Esophagus muscularis mucosa (tissue), 4 donors: ENCODE measurements around the gene SREBF2. TPM values are rescaled to one million over a fixed set of nuclear protein-coding genes. Genes with fewer than 3 reads are reported as not detected.

ENCODE experiments used
- DNase-seq: peaks from one replicate; pipeline ENCODE4 v3.0.0-alpha.2; 2017; ENCODE audit errors: extremely low spot score
- H3K27ac ChIP-seq, 4 donors: fragments of 200-600 bp; sonication (generic); replicated peaks in 1 of 4; 1 replicate in 3 of 4; 2 replicates in 1 of 4; pipeline ENCODE4 v1.5.1; 2016 to 2019; ENCODE audit warnings: mild to moderate bottlenecking in 1 of 4
- H3K27me3 ChIP-seq, 4 donors: fragments of 200-600 bp; sonication (generic); one replicate each; pipeline versions ENCODE4 v1.5.1 to v1.6.0; 2016 to 2019
- H3K36me3 ChIP-seq, 4 donors: fragments of 200-600 bp; sonication (generic); one replicate each; pipeline ENCODE4 v1.5.1; 2016 to 2019
- H3K4me1 ChIP-seq, 4 donors: fragments of 200-600 bp; sonication (generic); one replicate each; pipeline ENCODE4 v1.5.1; 2016 to 2019
- H3K4me3 ChIP-seq, 4 donors: fragments of 200-600 bp; sonication (generic); 1 replicate in 2 of 4; 2 replicates in 2 of 4; pipeline ENCODE4 v1.5.1; 2016 to 2019; ENCODE audit warnings: mild to moderate bottlenecking in 4 of 4, moderate library complexity in 1 of 4
- H3K9me3 ChIP-seq, 4 donors: fragments of 200-600 bp; sonication (generic); 1 replicate in 3 of 4; 2 replicates in 1 of 4; pipeline ENCODE4 v1.5.1; 2016 to 2019
- CTCF ChIP-seq, 3 experiments: fragments of 200-600 bp in 2 of 3; fragments of 450-650 bp in 1 of 3; sonication (generic) in 2 of 3; IDR thresholded peaks; one replicate each; pipeline ENCODE4 v1.5.1; 2017 to 2019; ENCODE audit warnings: antibody characterized with exemption in 3 of 3, mild to moderate bottlenecking in 2 of 3, moderate library complexity in 1 of 3
- EP300 ChIP-seq: sonication (generic); formaldehyde crosslinking; IDR thresholded peaks from one replicate; pipeline ENCODE4 v1.6.1; 2017; ENCODE audit warnings: antibody characterized with exemption
- POLR2A ChIP-seq: fragments of 450-650 bp; IDR thresholded peaks from one replicate; pipeline ENCODE4 v1.6.1; 2017; ENCODE audit warnings: antibody characterized with exemption, moderate library complexity, mild to moderate bottlenecking, low read depth
- POLR2AphosphoS5 ChIP-seq, 2 donors: sonication (generic); formaldehyde crosslinking; IDR thresholded peaks; one replicate each; pipeline ENCODE4 v1.6.1; 2017; ENCODE audit warnings: antibody characterized with exemption in 2 of 2
- WGBS: methylation state at CpG from one replicate; pipeline ENCODE4 v1.1.5; 2018; 5-methylcytosine and 5-hydroxymethylcytosine counted together
- intact Hi-C: fragments of 100-400 bp; cut with DNase I; formaldehyde crosslinking; loops from one replicate; pipeline ENCODE4 v1.15.1; 2023
- total RNA-seq, 4 donors: library from RNA; depleted of rRNA; stranded (reverse); fragments of >200 nt; gene quantifications; one replicate each; pipeline versions ENCODE4 v1.1.0 to v1.2.1, GENCODE V29; 2016

SREBF2 gene
- total RNA-seq, 4 donors from 2014 or later, result 56.4 to 97.7 (median 57.2) TPM

- DNase-seq, result no peak
- no peaks in the 10 kb centered on the region for H3K27me3 ChIP-seq
- WGBS, result 83% methylated on average over 4 of the region's 4 CpGs
- H3K27ac ChIP-seq, result no peak overlapping the region
- no peak for TF ChIP-seq POLR2AphosphoS5 (IDR thresholded peaks at IDR 0.05)
- no peak for TF ChIP-seq EP300
- no peak for TF ChIP-seq CTCF (IDR thresholded peaks at IDR 0.05)
- TF ChIP-seq POLR2A, result no peak
- intact Hi-C loops, result no loop called here
- peaks cover 36 to 95% (median 83%) of the 10 kb centered on the region in 4 donors for H3K36me3 ChIP-seq
- H3K4me3 ChIP-seq, result no peak overlapping the region
- no peaks in the 10 kb centered on the region for H3K9me3 ChIP-seq
- H3K4me1 ChIP-seq, result peaks cover 0 to 5% (median 1%) of the 10 kb centered on the region in 4 donors
Observed at GRCh38 chr22:41870786-41871185, 37.9 kb downstream of the SREBF2 start.

GRCh38 chr22:41873391-41873790 is 40.5 kb downstream of the SREBF2 start:
- Histone ChIP-seq H3K9me3 (no peaks in the 10 kb centered on the region), H3K27me3 (no peaks in the 10 kb centered on the region), H3K4me1 (peaks cover 0 to 5% (median 0%) of the 10 kb centered on the region in 4 donors), H3K4me3 (no peak overlapping the region), H3K36me3 (peaks cover 55 to 100% (median 86%) of the 10 kb centered on the region in 4 donors), H3K27ac (no peak overlapping the region)
- no peak for TF ChIP-seq POLR2AphosphoS5 (IDR thresholded peaks at IDR 0.05)
- TF ChIP-seq POLR2A, result no peak
- no peak for TF ChIP-seq CTCF (IDR thresholded peaks at IDR 0.05)
- no peak for TF ChIP-seq EP300
- DNase-seq, result no peak
- intact Hi-C loops, result no loop called here
- WGBS, result 84% methylated on average over 5 of the region's 5 CpGs

GRCh38 chr22:41874090-41874489 is 41.2 kb downstream of the SREBF2 start:
- 91% methylated on average over 2 of the region's 2 CpGs for WGBS
- H3K36me3 ChIP-seq, result peaks cover 53 to 100% (median 86%) of the 10 kb centered on the region in 4 donors
- intact Hi-C loops, result no loop called here
- no peaks in the 10 kb centered on the region for H3K9me3 ChIP-seq
- DNase-seq, result no peak
- no peak for TF ChIP-seq EP300
- no peak for TF ChIP-seq POLR2A
- no peak for TF ChIP-seq POLR2AphosphoS5 (IDR thresholded peaks at IDR 0.05)
- no peak for TF ChIP-seq CTCF (IDR thresholded peaks at IDR 0.05)
- no peak overlapping the region for H3K4me3 ChIP-seq
- H3K27ac ChIP-seq, result no peak overlapping the region
- H3K4me1 ChIP-seq, result peaks cover 0 to 5% (median 0%) of the 10 kb centered on the region in 4 donors
- no peaks in the 10 kb centered on the region for H3K27me3 ChIP-seq

- H3K36me3 ChIP-seq, result peaks cover 52 to 100% (median 83%) of the 10 kb centered on the region in 4 donors
- no peaks in the 10 kb centered on the region for H3K27me3 ChIP-seq
- peaks cover 0 to 5% (median 0%) of the 10 kb centered on the region in 4 donors for H3K4me1 ChIP-seq
- DNase-seq, result no peak
- no peaks in the 10 kb centered on the region for H3K9me3 ChIP-seq
- WGBS, result 80% methylated on average over 8 of the region's 10 CpGs
- intact Hi-C loops, result no loop called here
- no peak overlapping the region for H3K27ac ChIP-seq
- TF ChIP-seq POLR2A (no peak), CTCF (IDR thresholded peaks at IDR 0.05) (no peak), POLR2AphosphoS5 (IDR thresholded peaks at IDR 0.05) (no peak), EP300 (no peak)
- no peak overlapping the region for H3K4me3 ChIP-seq
Observed at GRCh38 chr22:41875531-41876270, 42.8 kb downstream of the SREBF2 start.

- intact Hi-C loops, result no loop called here
Observed at GRCh38 chr22:41876275-41876674, 43.4 kb downstream of the SREBF2 start.

More at GRCh38 chr22:41876275-41876674, 43.4 kb downstream of the SREBF2 start:
- Histone ChIP-seq H3K27ac (no peak overlapping the region), H3K4me1 (peaks cover 0 to 5% (median 0%) of the 10 kb centered on the region in 4 donors), H3K4me3 (no peak overlapping the region), H3K36me3 (peaks cover 50 to 100% (median 83%) of the 10 kb centered on the region in 4 donors), H3K9me3 (no peaks in the 10 kb centered on the region), H3K27me3 (no peaks in the 10 kb centered on the region)
- TF ChIP-seq CTCF (IDR thresholded peaks at IDR 0.05), result no peak
- TF ChIP-seq POLR2A, result no peak
- no peak for TF ChIP-seq POLR2AphosphoS5 (IDR thresholded peaks at IDR 0.05)
- TF ChIP-seq EP300, result no peak
- DNase-seq, result no peak
- WGBS, result 84% methylated on average over 3 of the region's 3 CpGs
